H9 (cell line): ENCODE data around the gene PLEKHG5. TPM values are rescaled to one million over a fixed set of nuclear protein-coding genes. Genes with fewer than 3 reads are reported as not detected.

Experiments used
- DNase-seq: peaks from one replicate; pipeline ENCODE4 v3.0.0-alpha.2; 2017
- H2AFZ ChIP-seq: one replicate; pipeline ENCODE4 v1.6.1; 2013; ENCODE audit warnings: mild to moderate bottlenecking, low read length, control low read depth, moderate library complexity
- H2AK5ac ChIP-seq: 2 replicates; pipeline ENCODE4 v1.6.1; 2013; ENCODE audit warnings: low read length, control low read depth, mixed read lengths; ENCODE audit not compliant: insufficient read length
- H2BK120ac ChIP-seq: one replicate; pipeline ENCODE4 v1.6.1; 2013; ENCODE audit warnings: low read depth, mild to moderate bottlenecking, low read length, control low read depth, inconsistent platforms; ENCODE audit not compliant: poor library complexity, severe bottlenecking
- H2BK12ac ChIP-seq: 2 replicates; pipeline ENCODE4 v1.6.1; 2013; ENCODE audit warnings: low read length, control low read depth, mixed read lengths, low read depth; ENCODE audit not compliant: insufficient read length
- H2BK15ac ChIP-seq: 2 replicates; pipeline ENCODE4 v1.6.1; 2013; ENCODE audit warnings: low read depth, low read length, control low read depth
- H2BK20ac ChIP-seq: one replicate; pipeline ENCODE4 v1.6.1; 2013; ENCODE audit warnings: low read depth, mild to moderate bottlenecking, low read length, control low read depth, inconsistent platforms; ENCODE audit not compliant: poor library complexity, severe bottlenecking
- H2BK5ac ChIP-seq: 2 replicates; pipeline ENCODE4 v1.6.1; 2013; ENCODE audit warnings: low read length, control low read depth, mixed read lengths; ENCODE audit not compliant: insufficient read length
- H3K14ac ChIP-seq: 2 replicates; pipeline ENCODE4 v1.6.1; 2013; ENCODE audit warnings: low read length, control low read depth; ENCODE audit not compliant: insufficient read depth
- H3K18ac ChIP-seq: 2 replicates; pipeline ENCODE4 v1.6.1; 2013; ENCODE audit warnings: low read depth, mild to moderate bottlenecking, mixed read lengths, low read length, control low read depth; ENCODE audit not compliant: insufficient read length
- H3K23ac ChIP-seq: 2 replicates; pipeline ENCODE4 v1.6.1; 2013; ENCODE audit warnings: low read length, control low read depth, mixed read lengths, low read depth; ENCODE audit not compliant: insufficient read length
- H3K23me2 ChIP-seq: 2 replicates; pipeline ENCODE4 v1.6.1; 2013; ENCODE audit warnings: low read depth, mild to moderate bottlenecking, mixed read lengths, low read length, control low read depth; ENCODE audit not compliant: insufficient read length, poor library complexity, severe bottlenecking
- H3K27ac ChIP-seq: 2 replicates; pipeline ENCODE4 v1.5.1; 2013; ENCODE audit warnings: low read length, control low read depth, mixed read lengths, low read depth; ENCODE audit not compliant: insufficient read length
- H3K27me3 ChIP-seq: 2 replicates; pipeline ENCODE4 v1.6.1; 2013; ENCODE audit warnings: low read length, control low read depth, inconsistent platforms; ENCODE audit not compliant: insufficient read depth
- H3K4ac ChIP-seq: 2 replicates; pipeline ENCODE4 v1.6.1; 2013; ENCODE audit warnings: low read depth, mild to moderate bottlenecking, control low read depth, inconsistent platforms, low read length, moderate library complexity
- H3K4me1 ChIP-seq: 2 replicates; pipeline ENCODE4 v1.6.1; 2013; ENCODE audit warnings: low read length, control low read depth, inconsistent platforms; ENCODE audit not compliant: insufficient read depth
- H3K4me2 ChIP-seq: 2 replicates; pipeline ENCODE4 v1.6.1; 2013; ENCODE audit warnings: low read length, control low read depth, mixed read lengths; ENCODE audit not compliant: insufficient read length, insufficient read depth
- H3K56ac ChIP-seq: 2 replicates; pipeline ENCODE4 v1.6.1; 2013; ENCODE audit warnings: low read depth, mild to moderate bottlenecking, mixed read lengths, low read length, control low read depth; ENCODE audit not compliant: insufficient read length
- H3K79me1 ChIP-seq: 2 replicates; pipeline ENCODE4 v1.6.1; 2013; ENCODE audit warnings: low read depth, mild to moderate bottlenecking, moderate library complexity, low read length, control low read depth, inconsistent platforms; ENCODE audit not compliant: insufficient read depth, poor library complexity, severe bottlenecking
- H3K79me2 ChIP-seq: 2 replicates; pipeline ENCODE4 v1.6.1; 2013; ENCODE audit warnings: low read length, control low read depth, inconsistent platforms; ENCODE audit not compliant: insufficient read depth
- H3K9ac ChIP-seq: 2 replicates; pipeline ENCODE4 v1.6.1; 2013; ENCODE audit warnings: low read length, control low read depth, mixed read lengths; ENCODE audit not compliant: insufficient read length; ENCODE audit errors: extremely low read depth
- H3K9me3 ChIP-seq: one replicate; pipeline ENCODE4 v1.6.1; 2013; ENCODE audit warnings: low read depth, low read length, inconsistent platforms; ENCODE audit not compliant: control insufficient read depth
- H3T11ph ChIP-seq: one replicate; pipeline ENCODE4 v1.6.1; 2013; ENCODE audit warnings: mild to moderate bottlenecking, low read length, control low read depth, inconsistent platforms
- H4K20me1 ChIP-seq: one replicate; pipeline ENCODE4 v1.6.1; 2013; ENCODE audit not compliant: control insufficient read depth, insufficient read length, insufficient read depth
- H4K5ac ChIP-seq: 2 replicates; pipeline ENCODE4 v1.6.1; 2013; ENCODE audit warnings: low read depth, mild to moderate bottlenecking, mixed read lengths, low read length, control low read depth; ENCODE audit not compliant: insufficient read length
- H4K8ac ChIP-seq: replicated peaks from 2 replicates; pipeline ENCODE4 v1.6.1; 2013; ENCODE audit warnings: low read length, control low read depth, mixed read lengths, low read depth; ENCODE audit not compliant: insufficient read length
- H4K91ac ChIP-seq: 2 replicates; pipeline ENCODE4 v1.6.1; 2013; ENCODE audit warnings: low read depth, mild to moderate bottlenecking, moderate library complexity, mixed read lengths, low read length, control low read depth; ENCODE audit not compliant: insufficient read length
- H3K27ac Mint-ChIP-seq, 3 experiments: 2 replicates in 2 of 3; 3 replicates in 1 of 3; pipeline ENCODE4 v1.8.0; 2020 to 2021; ENCODE audit warnings: mixed read lengths in 3 of 3, mild to moderate bottlenecking in 1 of 3, moderate library complexity in 1 of 3
- H3K27me3 Mint-ChIP-seq: 2 replicates; pipeline ENCODE4 v1.8.0; 2021; ENCODE audit warnings: low read depth, mild to moderate bottlenecking, moderate library complexity, mixed read lengths
- H3K36me3 Mint-ChIP-seq, 3 experiments: 2 replicates in 2 of 3; 3 replicates in 1 of 3; pipeline ENCODE4 v1.8.0; 2020 to 2021; ENCODE audit warnings: low read depth in 3 of 3, mixed read lengths in 3 of 3; ENCODE audit not compliant: insufficient read depth in 1 of 3
- H3K4me1 Mint-ChIP-seq, 2 experiments: 2 replicates each; pipeline ENCODE4 v1.8.0; 2020; ENCODE audit warnings: mixed read lengths in 2 of 2
- H3K4me3 Mint-ChIP-seq, 2 experiments: 2 replicates in 1 of 2; 3 replicates in 1 of 2; pipeline ENCODE4 v1.8.0; 2020 to 2021; ENCODE audit warnings: mild to moderate bottlenecking in 2 of 2, mixed read lengths in 2 of 2, moderate library complexity in 1 of 2
- H3K9me3 Mint-ChIP-seq, 2 experiments: 2 replicates in 1 of 2; 3 replicates in 1 of 2; pipeline ENCODE4 v1.8.0; 2020; ENCODE audit warnings: mild to moderate bottlenecking in 2 of 2, mixed read lengths in 2 of 2, moderate library complexity in 1 of 2
- WGBS: extraction: QIAGEN DNeasy Blood & Tissue Kit; methylation state at CpG from one replicate; pipeline ENCODE4 v1.1.7; 2013; ENCODE audit warnings: missing lambda C conversion rate, low lambda C conversion rate, mixed read lengths; ENCODE audit not compliant: insufficient read length; ENCODE audit errors: extremely low coverage; 5-methylcytosine and 5-hydroxymethylcytosine counted together
- total RNA-seq: library from RNA; stranded (reverse); gene quantifications from 2 replicates; pipeline ENCODE4 v1.2.1, GENCODE V29; 2021
- TF ChIP-seq, protein P1 (sequence below): fragments of 200-600 bp; sonication (generic); conservative IDR thresholded peaks from 3 replicates; pipeline ENCODE4 v1.8.0; 2021; ENCODE audit warnings: antibody characterized with exemption, mild to moderate bottlenecking

The PLEKHG5 gene
- total RNA-seq, 1 experiment from 2014 or later, result 22.3 TPM

DNA sequence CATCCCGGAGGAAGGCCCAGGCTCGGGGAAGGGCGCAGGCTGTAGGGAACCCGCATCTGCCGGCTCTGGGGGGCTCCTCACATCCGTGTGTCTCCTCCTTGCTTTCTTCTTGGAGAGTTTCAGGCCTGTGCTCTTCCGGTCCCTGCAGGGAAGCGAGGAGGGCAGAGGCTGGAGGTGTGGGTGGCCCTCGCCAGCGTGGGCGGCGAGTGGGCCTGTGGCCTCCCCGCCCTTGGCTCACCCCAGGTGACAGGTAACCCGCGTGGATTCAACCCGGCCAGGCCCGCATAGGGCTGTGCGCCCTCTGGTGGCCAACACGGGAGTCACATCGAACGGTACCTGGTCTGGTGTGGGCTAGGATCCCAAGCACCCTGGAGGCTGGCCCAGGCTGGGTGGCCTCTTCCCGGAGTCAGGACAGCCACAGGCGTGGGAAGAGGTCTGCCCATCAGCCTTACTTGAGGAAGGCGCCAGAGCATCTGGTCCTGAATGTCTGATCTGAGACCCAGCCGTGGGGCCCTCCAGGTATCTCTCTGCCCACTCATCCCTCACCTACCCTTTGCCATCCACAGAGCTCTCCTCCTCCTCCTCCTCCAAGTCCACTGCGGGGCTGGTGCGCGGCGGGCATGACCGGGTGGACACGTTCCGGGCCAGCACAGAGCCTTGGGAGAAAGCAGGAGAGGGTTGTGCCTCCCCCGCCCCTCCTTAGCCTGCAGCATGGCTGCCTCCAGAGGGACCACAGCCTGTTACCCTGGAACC lies 15.9 kb downstream of the PLEKHG5 start:
- H3K23me2 ChIP-seq, result no peaks in the 10 kb centered on the region
- H2AFZ ChIP-seq, result no peak overlapping the region
- TF ChIP-seq, protein P1, sequence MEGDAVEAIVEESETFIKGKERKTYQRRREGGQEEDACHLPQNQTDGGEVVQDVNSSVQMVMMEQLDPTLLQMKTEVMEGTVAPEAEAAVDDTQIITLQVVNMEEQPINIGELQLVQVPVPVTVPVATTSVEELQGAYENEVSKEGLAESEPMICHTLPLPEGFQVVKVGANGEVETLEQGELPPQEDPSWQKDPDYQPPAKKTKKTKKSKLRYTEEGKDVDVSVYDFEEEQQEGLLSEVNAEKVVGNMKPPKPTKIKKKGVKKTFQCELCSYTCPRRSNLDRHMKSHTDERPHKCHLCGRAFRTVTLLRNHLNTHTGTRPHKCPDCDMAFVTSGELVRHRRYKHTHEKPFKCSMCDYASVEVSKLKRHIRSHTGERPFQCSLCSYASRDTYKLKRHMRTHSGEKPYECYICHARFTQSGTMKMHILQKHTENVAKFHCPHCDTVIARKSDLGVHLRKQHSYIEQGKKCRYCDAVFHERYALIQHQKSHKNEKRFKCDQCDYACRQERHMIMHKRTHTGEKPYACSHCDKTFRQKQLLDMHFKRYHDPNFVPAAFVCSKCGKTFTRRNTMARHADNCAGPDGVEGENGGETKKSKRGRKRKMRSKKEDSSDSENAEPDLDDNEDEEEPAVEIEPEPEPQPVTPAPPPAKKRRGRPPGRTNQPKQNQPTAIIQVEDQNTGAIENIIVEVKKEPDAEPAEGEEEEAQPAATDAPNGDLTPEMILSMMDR, result peak; percentile 99
- no peak overlapping the region for H3T11ph ChIP-seq
- H2BK5ac ChIP-seq, result no peak overlapping the region
- H2AK5ac ChIP-seq, result no peak overlapping the region
- no peak overlapping the region for H3K18ac ChIP-seq
- no peaks in the 10 kb centered on the region for H3K27me3 ChIP-seq
- no peak overlapping the region for H3K4ac ChIP-seq
- H3K36me3 Mint-ChIP-seq, result peaks cover 12 to 16% (median 16%) of the 10 kb centered on the region in 3 experiments; a peak in 6 of 7 replicates
- H3K4me1 Mint-ChIP-seq, result peaks cover 20 to 42% of the 10 kb centered on the region in 2 experiments
- no peak overlapping the region for H2BK12ac ChIP-seq
- H3K27ac ChIP-seq, result no peak overlapping the region
- H4K91ac ChIP-seq, result no peak overlapping the region
- peaks cover 3% of the 10 kb centered on the region; the same call in 1 of the 2 replicates for H3K4me1 ChIP-seq
- no peak overlapping the region for H4K5ac ChIP-seq
- H3K4me2 ChIP-seq, result no peak overlapping the region
- H3K56ac ChIP-seq, result no peak overlapping the region
- H3K14ac ChIP-seq, result no peak overlapping the region
- no peaks in the 10 kb centered on the region for H3K79me1 ChIP-seq
- H4K8ac ChIP-seq, result no peak overlapping the region
- no peaks in the 10 kb centered on the region for H3K79me2 ChIP-seq
- H2BK20ac ChIP-seq, result no peak overlapping the region
- no peaks in the 10 kb centered on the region for H3K9me3 Mint-ChIP-seq
- no peak overlapping the region for H3K23ac ChIP-seq
- peak overlapping the region in 1 of 2 experiments; percentile 57; a peak in 2 of 5 replicates for H3K4me3 Mint-ChIP-seq
- WGBS, result no CpG with 5 or more reads among the region's 33 CpGs
- no peaks in the 10 kb centered on the region for H3K27me3 Mint-ChIP-seq
- H3K27ac Mint-ChIP-seq, result no peak overlapping the region; a peak in 1 of 7 replicates
- H3K9me3 ChIP-seq, result no peaks in the 10 kb centered on the region
- peak; percentile 73 for DNase-seq
- H2BK120ac ChIP-seq, result no peak overlapping the region
- H2BK15ac ChIP-seq, result no peak overlapping the region
- no peak overlapping the region for H3K9ac ChIP-seq
- no peaks in the 10 kb centered on the region for H4K20me1 ChIP-seq
